ENCODE data around the gene MTHFR. TPM values are rescaled to one million over a fixed set of nuclear protein-coding genes. Genes with fewer than 3 reads are reported as not detected.

Gene MTHFR
- total RNA-seq, 4 donors from 2014 or later, result 35.0 to 57.5 (median 39.7) TPM

GRCh38 chr1:11751087-11751486, 54.7 kb downstream of the MTHFR start:
- Histone ChIP-seq H3K36me3 (peaks cover 49% of the 10 kb centered on the region), H3K4me1 (peaks cover 6% of the 10 kb centered on the region), H3K27ac (no peak overlapping the region), H3K9me3 (no peaks in the 10 kb centered on the region), H3K4me3 (no peak overlapping the region), H3K27me3 (no peaks in the 10 kb centered on the region)
- no peak for DNase-seq (ENCODE audit: low spot score in 2 of 2)
- WGBS, result 96% methylated on average over 4 of the region's 9 CpGs
- TF ChIP-seq POLR2A (IDR thresholded peaks at IDR 0.05) (no peak), CTCF (IDR thresholded peaks at IDR 0.05) (no peak), POLR2AphosphoS5 (IDR thresholded peaks at IDR 0.05) (no peak), EP300 (IDR thresholded peaks at IDR 0.05) (no peak)

GRCh38 chr1:11749996-11750395, 55.8 kb downstream of the MTHFR start:
- DNase-seq (ENCODE audit: low spot score in 2 of 2), result no peak
- Histone ChIP-seq H3K27ac (no peak overlapping the region), H3K4me3 (no peak overlapping the region), H3K4me1 (peaks cover 8% of the 10 kb centered on the region), H3K36me3 (peaks cover 60% of the 10 kb centered on the region), H3K9me3 (no peaks in the 10 kb centered on the region), H3K27me3 (no peaks in the 10 kb centered on the region)
- TF ChIP-seq POLR2AphosphoS5 (IDR thresholded peaks at IDR 0.05), result no peak
- no peak for TF ChIP-seq EP300 (IDR thresholded peaks at IDR 0.05)
- TF ChIP-seq CTCF (IDR thresholded peaks at IDR 0.05), result no peak
- no peak for TF ChIP-seq POLR2A (IDR thresholded peaks at IDR 0.05)
- WGBS, result 100% methylated on average over 2 of the region's 15 CpGs

- Histone ChIP-seq H3K4me3 (no peak overlapping the region), H3K27ac (no peak overlapping the region), H3K4me1 (peaks cover 8% of the 10 kb centered on the region), H3K36me3 (peaks cover 61% of the 10 kb centered on the region), H3K27me3 (no peaks in the 10 kb centered on the region), H3K9me3 (no peaks in the 10 kb centered on the region)
- TF ChIP-seq CTCF (IDR thresholded peaks at IDR 0.05) (peak; percentile 46 to 50), POLR2A (IDR thresholded peaks at IDR 0.05) (no peak), POLR2AphosphoS5 (IDR thresholded peaks at IDR 0.05) (no peak), EP300 (IDR thresholded peaks at IDR 0.05) (no peak)
- DNase-seq (ENCODE audit: low spot score in 2 of 2), result no peak
- WGBS, result 69% methylated on average over 9 of the region's 9 CpGs
Observed at GRCh38 chr1:11749203-11749689, 56.5 kb downstream of the MTHFR start.

GRCh38 chr1:11748294-11749202, 57.2 kb downstream of the MTHFR start:
- H3K27ac ChIP-seq, result no peak overlapping the region
- DNase-seq (ENCODE audit: low spot score in 2 of 2), result no peak
- WGBS, result 92% methylated on average over 24 of the region's 27 CpGs
- peaks cover 61% of the 10 kb centered on the region for H3K36me3 ChIP-seq
- H3K9me3 ChIP-seq, result no peaks in the 10 kb centered on the region
- H3K4me1 ChIP-seq, result peaks cover 8% of the 10 kb centered on the region
- no peaks in the 10 kb centered on the region for H3K27me3 ChIP-seq
- H3K4me3 ChIP-seq, result no peak overlapping the region
- TF ChIP-seq POLR2A (IDR thresholded peaks at IDR 0.05), result no peak
- TF ChIP-seq EP300 (IDR thresholded peaks at IDR 0.05), result no peak
- TF ChIP-seq CTCF (IDR thresholded peaks at IDR 0.05), result no peak
- no peak for TF ChIP-seq POLR2AphosphoS5 (IDR thresholded peaks at IDR 0.05)

- Histone ChIP-seq H3K36me3 (peaks cover 61% of the 10 kb centered on the region), H3K9me3 (no peaks in the 10 kb centered on the region)
- WGBS, result 82% methylated on average over 18 of the region's 20 CpGs
Observed at GRCh38 chr1:11746795-11747487, 58.8 kb downstream of the MTHFR start.

More at GRCh38 chr1:11746795-11747487, 58.8 kb downstream of the MTHFR start:
- DNase-seq (ENCODE audit: low spot score in 2 of 2), result no peak
- Histone ChIP-seq H3K4me3 (no peak overlapping the region), H3K4me1 (peaks cover 11% of the 10 kb centered on the region), H3K27me3 (no peaks in the 10 kb centered on the region), H3K27ac (no peak overlapping the region)
- TF ChIP-seq POLR2AphosphoS5 (IDR thresholded peaks at IDR 0.05) (no peak), POLR2A (IDR thresholded peaks at IDR 0.05) (no peak), CTCF (IDR thresholded peaks at IDR 0.05) (no peak), EP300 (IDR thresholded peaks at IDR 0.05) (no peak)

Data from suprapubic skin (tissue), 4 donors.